Breast epithelium (tissue), 4 donors: Measurements from ENCODE around the gene KRTAP24-1. TPM values are rescaled to one million over a fixed set of nuclear protein-coding genes. Genes with fewer than 3 reads are reported as not detected.

Experiments used
- DNase-seq, 2 donors: peaks; one replicate each; pipeline ENCODE4 v3.0.0-alpha.2; 2019; ENCODE audit warnings: low spot score in 2 of 2
- H3K27ac ChIP-seq, 2 donors: fragments of 200-600 bp; sonication (generic) in 1 of 2; one replicate each; pipeline ENCODE4 v1.5.1; 2016 to 2019; ENCODE audit warnings: mild to moderate bottlenecking in 1 of 2
- H3K27me3 ChIP-seq, 2 donors: fragments of 200-600 bp; sonication (generic) in 1 of 2; one replicate each; pipeline versions ENCODE4 v1.5.1 to v1.6.0; 2017 to 2019; ENCODE audit warnings: control low read depth in 1 of 2, mild to moderate bottlenecking in 1 of 2
- H3K36me3 ChIP-seq: fragments of 200-600 bp; one replicate; pipeline ENCODE4 v1.5.1; 2019
- H3K4me1 ChIP-seq, 2 donors: fragments of 200-600 bp; sonication (generic); one replicate each; pipeline ENCODE4 v1.5.1; 2016 to 2019; ENCODE audit warnings: control low read depth in 1 of 2
- H3K4me3 ChIP-seq, 3 donors: fragments of 200-600 bp; sonication (generic); 1 replicate in 2 of 3; 2 replicates in 1 of 3; pipeline ENCODE4 v1.5.1; 2016 to 2019; ENCODE audit warnings: mild to moderate bottlenecking in 3 of 3, moderate library complexity in 2 of 3
- H3K9me3 ChIP-seq, 2 donors: fragments of 200-600 bp; sonication (generic) in 1 of 2; one replicate each; pipeline ENCODE4 v1.5.1; 2016 to 2019; ENCODE audit warnings: control low read depth in 1 of 2
- POLR2A ChIP-seq: fragments of 450-650 bp; IDR thresholded peaks from one replicate; pipeline ENCODE4 v1.6.1; 2016; ENCODE audit warnings: antibody characterized with exemption, mild to moderate bottlenecking, moderate library complexity
- POLR2AphosphoS5 ChIP-seq, 3 donors: sonication (generic); formaldehyde crosslinking; IDR thresholded peaks; one replicate each; pipeline ENCODE4 v1.6.1; 2017; ENCODE audit warnings: antibody characterized with exemption in 3 of 3
- intact Hi-C: fragments of 100-400 bp; cut with DNase I; formaldehyde crosslinking; loops from one replicate; pipeline ENCODE4 v1.15.1; 2023; ENCODE audit warnings: low total_unique reads
- total RNA-seq, 3 donors: library from RNA; depleted of rRNA; stranded (reverse); fragments of >200 nt; gene quantifications; one replicate each; pipeline ENCODE4 v1.1.0, GENCODE V29; 2016
- TF ChIP-seq, protein P1 (sequence below), 3 donors: fragments of 450-650 bp; IDR thresholded peaks; one replicate each; pipeline ENCODE4 v1.5.1; 2016 to 2017; ENCODE audit warnings: antibody characterized with exemption in 3 of 3, mild to moderate bottlenecking in 3 of 3, moderate library complexity in 3 of 3

The KRTAP24-1 gene
- total RNA-seq, 3 donors from 2014 or later: not detected

DNA sequence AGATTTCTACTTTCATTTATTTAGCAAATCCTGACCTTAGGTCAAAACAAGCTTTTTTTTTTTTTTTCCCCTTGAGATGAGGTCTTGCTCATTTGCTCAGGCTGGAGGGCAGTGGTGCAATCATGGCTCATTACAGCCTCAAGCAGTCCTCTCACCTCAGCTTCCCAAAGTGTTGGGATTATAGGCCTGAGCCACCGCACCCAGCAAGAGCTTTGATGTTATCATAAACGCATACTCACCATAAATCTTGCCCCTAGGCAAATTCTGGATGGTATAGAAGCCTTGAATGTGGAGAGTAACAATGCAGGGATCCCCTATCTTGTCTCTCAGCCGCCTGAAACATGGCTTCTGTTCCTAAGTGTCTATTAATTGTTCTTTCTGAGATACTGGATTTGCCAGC lies 42.1 kb downstream of the KRTAP24-1 start:
- no peaks in the 10 kb centered on the region for H3K9me3 ChIP-seq
- intact Hi-C loops: loop anchor here (5.0 kb wide), 1 partner anchor 1022 kb away; no protein-coding TSS in a partner anchor
- no peaks in the 10 kb centered on the region for H3K4me1 ChIP-seq
- no peaks in the 10 kb centered on the region for H3K27me3 ChIP-seq
- no peak for DNase-seq
- H3K27ac ChIP-seq: no peak overlapping the region
- no peaks in the 10 kb centered on the region for H3K36me3 ChIP-seq
- no peak overlapping the region for H3K4me3 ChIP-seq
- no peak for TF ChIP-seq POLR2AphosphoS5 (IDR thresholded peaks at IDR 0.05)
- TF ChIP-seq, protein P1, sequence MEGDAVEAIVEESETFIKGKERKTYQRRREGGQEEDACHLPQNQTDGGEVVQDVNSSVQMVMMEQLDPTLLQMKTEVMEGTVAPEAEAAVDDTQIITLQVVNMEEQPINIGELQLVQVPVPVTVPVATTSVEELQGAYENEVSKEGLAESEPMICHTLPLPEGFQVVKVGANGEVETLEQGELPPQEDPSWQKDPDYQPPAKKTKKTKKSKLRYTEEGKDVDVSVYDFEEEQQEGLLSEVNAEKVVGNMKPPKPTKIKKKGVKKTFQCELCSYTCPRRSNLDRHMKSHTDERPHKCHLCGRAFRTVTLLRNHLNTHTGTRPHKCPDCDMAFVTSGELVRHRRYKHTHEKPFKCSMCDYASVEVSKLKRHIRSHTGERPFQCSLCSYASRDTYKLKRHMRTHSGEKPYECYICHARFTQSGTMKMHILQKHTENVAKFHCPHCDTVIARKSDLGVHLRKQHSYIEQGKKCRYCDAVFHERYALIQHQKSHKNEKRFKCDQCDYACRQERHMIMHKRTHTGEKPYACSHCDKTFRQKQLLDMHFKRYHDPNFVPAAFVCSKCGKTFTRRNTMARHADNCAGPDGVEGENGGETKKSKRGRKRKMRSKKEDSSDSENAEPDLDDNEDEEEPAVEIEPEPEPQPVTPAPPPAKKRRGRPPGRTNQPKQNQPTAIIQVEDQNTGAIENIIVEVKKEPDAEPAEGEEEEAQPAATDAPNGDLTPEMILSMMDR (IDR thresholded peaks at IDR 0.05): no peak
- no peak for TF ChIP-seq POLR2A

DNA sequence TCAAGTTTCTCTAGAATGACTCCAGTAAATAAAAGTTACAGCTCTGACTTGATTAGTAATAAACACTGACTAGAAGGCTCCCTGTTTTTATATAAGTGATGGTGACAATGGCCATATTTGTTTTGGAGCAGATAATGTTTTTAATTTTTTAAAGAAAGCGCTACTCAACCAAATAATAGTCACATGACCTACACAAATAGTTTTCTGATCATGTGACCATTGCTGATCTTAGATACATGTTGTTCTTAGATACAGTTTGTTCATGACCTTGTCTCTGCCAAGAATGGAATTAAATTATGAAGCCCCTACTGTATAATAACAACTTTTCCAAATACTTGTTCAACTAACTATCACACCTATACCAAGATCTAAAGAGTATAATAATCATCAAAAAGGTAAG lies 44.6 kb downstream of the KRTAP24-1 start:
- no peak overlapping the region for H3K27ac ChIP-seq
- DNase-seq: no peak
- TF ChIP-seq POLR2AphosphoS5 (IDR thresholded peaks at IDR 0.05): no peak
- no peak for TF ChIP-seq POLR2A
- TF ChIP-seq, protein P1 (IDR thresholded peaks at IDR 0.05): no peak
- H3K4me1 ChIP-seq: peaks cover 0 to 6% of the 10 kb centered on the region in 2 donors
- H3K36me3 ChIP-seq: no peaks in the 10 kb centered on the region
- H3K27me3 ChIP-seq: no peaks in the 10 kb centered on the region
- H3K9me3 ChIP-seq: no peaks in the 10 kb centered on the region
- intact Hi-C loops: no loop called here
- H3K4me3 ChIP-seq: no peak overlapping the region

GRCh38 chr21:30234643-30235042 lies 48.1 kb downstream of the KRTAP24-1 start:
- Histone ChIP-seq H3K27me3 (no peaks in the 10 kb centered on the region), H3K4me1 (peaks cover 0 to 6% of the 10 kb centered on the region in 2 donors), H3K9me3 (no peaks in the 10 kb centered on the region), H3K4me3 (no peak overlapping the region), H3K27ac (peak overlapping the region in 1 of 2 donors; percentile 43), H3K36me3 (no peaks in the 10 kb centered on the region)
- DNase-seq: no peak
- intact Hi-C loops: no loop called here
- TF ChIP-seq POLR2A (no peak), POLR2AphosphoS5 (IDR thresholded peaks at IDR 0.05) (no peak)
- TF ChIP-seq, protein P1 (IDR thresholded peaks at IDR 0.05): no peak

- Histone ChIP-seq H3K4me1 (peaks cover 0 to 6% of the 10 kb centered on the region in 2 donors), H3K36me3 (no peaks in the 10 kb centered on the region), H3K27me3 (no peaks in the 10 kb centered on the region), H3K4me3 (no peak overlapping the region), H3K9me3 (no peaks in the 10 kb centered on the region), H3K27ac (peak overlapping the region; percentile 20 to 43)
- no peak for DNase-seq
- intact Hi-C loops: no loop called here
- TF ChIP-seq POLR2AphosphoS5 (IDR thresholded peaks at IDR 0.05) (no peak), POLR2A (no peak)
- TF ChIP-seq, protein P1 (IDR thresholded peaks at IDR 0.05): no peak
Observed at GRCh38 chr21:30234050-30234449, 48.7 kb downstream of the KRTAP24-1 start.

DNA sequence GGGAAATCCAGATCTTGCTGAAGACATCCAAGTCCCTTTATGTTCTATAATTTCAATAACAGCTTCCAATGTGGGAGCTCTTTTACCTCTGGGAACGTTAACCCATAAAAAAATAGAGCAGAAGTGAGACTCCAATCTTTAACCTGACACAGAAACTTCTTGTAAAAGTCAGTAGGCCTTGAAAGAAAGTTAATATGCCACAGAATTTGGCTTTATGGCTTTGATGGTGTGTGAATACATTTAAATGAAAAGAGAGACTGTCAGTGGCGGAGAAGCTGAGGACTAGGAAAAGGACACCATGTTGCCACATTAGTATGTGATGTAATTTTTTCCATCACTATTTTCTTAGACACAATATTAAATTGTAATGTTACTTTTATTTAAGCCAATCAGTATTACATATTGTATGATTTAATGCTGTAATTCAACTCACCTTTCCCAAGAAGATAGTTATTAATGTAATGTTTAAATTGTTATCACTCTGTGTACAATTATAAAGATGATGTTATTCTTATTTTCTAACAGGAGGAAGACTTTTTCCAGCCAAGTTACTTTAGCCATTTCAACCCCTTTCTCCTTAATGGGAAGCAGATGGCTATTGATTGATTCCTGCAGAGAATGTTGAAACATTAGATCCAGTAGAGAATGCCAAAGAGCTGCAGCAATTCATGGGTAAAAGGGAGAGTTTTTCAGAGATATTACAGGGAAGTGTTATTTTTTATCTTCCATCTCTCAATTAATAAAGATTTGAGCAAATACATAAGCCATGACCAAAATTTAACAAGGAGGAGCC lies 49.3 kb downstream of the KRTAP24-1 start:
- intact Hi-C loops: no loop called here
- no peak for TF ChIP-seq POLR2A
- TF ChIP-seq POLR2AphosphoS5 (IDR thresholded peaks at IDR 0.05): no peak
- TF ChIP-seq, protein P1 (IDR thresholded peaks at IDR 0.05): no peak
- DNase-seq: no peak
- Histone ChIP-seq H3K36me3 (no peaks in the 10 kb centered on the region), H3K4me3 (no peak overlapping the region), H3K9me3 (no peaks in the 10 kb centered on the region), H3K27ac (peak overlapping the region; percentile 20 to 43), H3K4me1 (peaks cover 0 to 6% of the 10 kb centered on the region in 2 donors), H3K27me3 (no peaks in the 10 kb centered on the region)
